Esophagus muscularis mucosa (tissue), 3 donors: ENCODE results near the gene RBMS1.

Experiments used
- CTCF ChIP-seq, 3 experiments: fragments of 200-600 bp in 2 of 3; fragments of 450-650 bp in 1 of 3; sonication (generic) in 2 of 3; IDR thresholded peaks; one replicate each; pipeline ENCODE4 v1.5.1; 2017 to 2019; ENCODE audit warnings: antibody characterized with exemption in 3 of 3, mild to moderate bottlenecking in 2 of 3, moderate library complexity in 1 of 3
- POLR2A ChIP-seq: fragments of 450-650 bp; IDR thresholded peaks from one replicate; pipeline ENCODE4 v1.6.1; 2017; ENCODE audit warnings: antibody characterized with exemption, moderate library complexity, mild to moderate bottlenecking, low read depth

GRCh38 chr2:160533482-160533881 is 39.9 kb upstream of the RBMS1 start:
- TF ChIP-seq CTCF (IDR thresholded peaks at IDR 0.05): no peak
- TF ChIP-seq POLR2A: no peak
